HG03097 (cell line): ENCODE data around the gene GRIA3.

Experiments
- ATAC-seq: cut with Tn5 transposase; IDR thresholded peaks from one replicate; pipeline ENCODE4 v1.9.1; 2021; ENCODE audit not compliant: unreplicated experiment, low FRiP score

GRIA3 gene

DNA sequence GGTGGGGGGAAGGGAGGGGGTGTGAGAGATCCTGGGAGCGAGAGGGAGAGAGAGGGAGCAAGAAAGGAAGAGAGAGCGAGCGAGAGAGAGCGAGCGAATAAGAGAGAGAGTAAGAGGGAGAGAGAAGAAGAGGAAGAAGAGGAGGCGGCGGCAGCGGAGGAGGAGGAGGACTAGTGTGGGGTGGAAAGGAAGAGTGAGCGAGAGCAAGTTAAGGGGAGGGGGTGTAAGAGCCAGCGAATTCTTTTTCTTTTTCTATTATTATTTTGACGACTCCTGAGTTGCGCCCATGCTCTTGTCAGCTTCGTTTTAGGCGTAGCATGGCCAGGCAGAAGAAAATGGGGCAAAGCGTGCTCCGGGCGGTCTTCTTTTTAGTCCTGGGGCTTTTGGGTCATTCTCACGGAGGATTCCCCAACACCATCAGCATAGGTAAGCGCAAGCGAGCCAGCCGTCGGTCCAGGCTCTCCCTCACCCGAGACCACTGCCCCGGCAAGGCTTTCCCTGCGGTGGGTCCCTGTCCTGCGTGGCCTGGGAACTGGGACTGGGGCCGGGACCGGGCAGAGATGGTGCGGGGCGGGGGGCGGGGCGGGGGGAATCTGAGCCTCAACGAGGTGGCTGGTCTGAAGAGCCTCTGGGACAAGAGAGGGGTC lies at the start of gene GRIA3:
TSS of gene GRIA3 (plus strand) at position 60 of the 647 bp plus-strand sequence. CDS start at position 318, 258 bp downstream.
- no peak for ATAC-seq

DNA sequence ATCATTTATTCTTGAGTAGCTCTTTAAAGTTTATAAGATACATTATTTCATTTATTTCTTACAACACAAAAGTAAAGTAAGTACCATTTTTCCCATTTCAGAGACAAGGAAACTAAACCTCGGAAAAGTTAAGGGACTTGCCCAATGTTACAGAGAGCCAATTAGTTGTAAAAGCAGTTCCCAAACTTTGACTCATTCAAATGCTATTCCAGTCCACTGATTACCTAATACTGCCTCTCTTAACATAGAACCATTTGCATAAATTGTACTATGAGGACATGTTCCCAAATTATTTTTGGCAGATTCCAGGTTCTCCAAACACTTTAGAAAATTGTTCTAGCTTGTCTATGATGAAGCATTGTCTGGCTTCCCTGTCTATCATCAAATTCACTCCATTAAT lies 45.6 kb upstream of the GRIA3 start:
- no peak for ATAC-seq

DNA sequence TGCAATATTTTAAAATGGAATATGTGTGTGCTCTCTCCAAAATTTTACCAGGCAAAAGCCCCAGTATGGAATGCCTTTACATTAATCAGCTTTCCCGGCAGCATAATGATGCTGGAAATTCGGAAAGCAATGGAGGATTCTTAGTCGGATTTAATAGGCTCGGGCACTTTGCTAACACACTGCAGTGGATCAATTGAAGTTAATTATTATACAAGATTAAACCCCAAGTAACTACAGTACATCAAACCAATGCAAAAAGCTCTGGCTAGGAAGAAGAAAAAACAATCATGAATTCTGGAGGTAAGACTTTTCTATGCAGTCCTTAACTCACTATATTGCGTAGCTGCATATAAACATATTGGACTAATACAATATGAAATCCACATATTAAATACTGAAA lies 43.6 kb upstream of the GRIA3 start:
- no peak for ATAC-seq

DNA sequence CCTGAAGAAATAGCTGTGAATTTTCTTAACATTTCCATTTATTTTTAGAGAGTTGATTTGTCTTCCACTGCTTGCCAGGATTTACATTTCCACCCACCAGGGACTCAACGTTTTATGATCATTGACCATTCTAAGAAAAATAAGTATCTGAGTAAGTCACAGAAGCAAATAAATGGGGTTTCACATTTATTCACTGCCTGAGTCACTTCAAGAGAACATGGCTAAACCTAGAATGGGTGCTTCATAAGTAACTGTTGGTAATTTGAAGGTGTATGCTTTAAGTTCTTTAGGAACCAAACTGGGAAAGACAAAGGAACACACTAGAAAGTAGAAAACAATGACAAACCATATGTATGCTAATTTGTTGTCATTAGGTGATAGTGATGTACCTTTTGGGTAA lies 43.2 kb upstream of the GRIA3 start:
- ATAC-seq: no peak

DNA sequence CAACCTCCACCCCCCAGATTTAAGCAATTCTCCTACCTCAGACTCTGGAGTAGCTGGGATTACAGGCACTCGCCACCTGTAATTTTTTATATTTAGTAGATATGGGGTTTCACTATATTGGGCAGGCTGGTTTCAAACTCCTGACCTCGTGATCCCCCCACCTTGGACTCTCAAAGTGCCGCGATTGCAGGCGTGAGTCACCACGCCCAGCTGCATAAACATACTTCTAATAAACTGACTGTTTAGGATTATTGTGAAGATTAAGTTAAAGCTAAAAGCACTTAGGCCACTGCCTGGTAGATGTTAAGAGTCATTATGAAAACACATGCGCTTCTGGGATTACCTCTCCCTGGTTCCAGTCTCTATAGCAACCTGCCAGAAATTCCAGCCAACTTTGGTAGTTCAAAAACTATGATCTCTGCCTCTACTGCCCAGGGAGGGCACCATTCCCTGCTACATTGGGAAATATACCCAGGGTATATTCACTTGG lies 30.2 kb upstream of the GRIA3 start:
- no peak for ATAC-seq

DNA sequence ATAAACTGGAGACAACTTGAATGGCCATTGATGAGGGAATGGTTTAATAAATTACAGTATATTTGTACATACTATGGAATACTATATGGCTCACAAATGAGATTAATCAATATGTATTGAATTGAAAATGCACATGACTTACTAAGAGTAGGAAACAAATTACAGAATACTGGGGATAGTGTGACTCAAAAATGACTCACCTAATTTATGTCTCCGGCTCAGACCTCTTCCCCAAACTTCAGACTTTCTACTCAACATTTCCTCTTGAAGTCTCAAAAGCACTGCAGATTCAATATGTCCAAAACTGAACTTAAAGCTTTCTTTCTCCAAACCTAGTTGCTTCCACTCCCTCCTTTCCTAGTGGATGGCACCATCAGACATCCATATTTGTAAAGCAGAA lies 28.8 kb upstream of the GRIA3 start:
- ATAC-seq: no peak

DNA sequence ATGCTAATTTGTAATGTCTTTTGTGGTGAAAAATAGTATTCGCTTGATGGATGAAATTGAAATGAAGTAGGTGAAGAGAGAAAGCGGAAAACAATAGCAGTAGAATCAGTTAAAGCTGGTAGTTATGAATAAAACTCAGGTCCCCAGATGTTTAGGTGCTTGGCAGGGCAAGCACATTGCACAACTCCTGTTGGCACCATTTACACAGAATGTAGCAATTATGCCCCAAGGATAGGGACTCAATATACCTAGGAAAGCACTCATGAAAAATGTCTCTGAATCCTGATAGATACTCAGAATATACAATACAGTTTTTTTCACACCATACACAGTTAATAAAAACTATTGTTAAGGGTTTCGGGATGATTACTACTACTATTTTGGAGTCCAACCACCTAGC lies 26.5 kb upstream of the GRIA3 start:
- no peak for ATAC-seq

DNA sequence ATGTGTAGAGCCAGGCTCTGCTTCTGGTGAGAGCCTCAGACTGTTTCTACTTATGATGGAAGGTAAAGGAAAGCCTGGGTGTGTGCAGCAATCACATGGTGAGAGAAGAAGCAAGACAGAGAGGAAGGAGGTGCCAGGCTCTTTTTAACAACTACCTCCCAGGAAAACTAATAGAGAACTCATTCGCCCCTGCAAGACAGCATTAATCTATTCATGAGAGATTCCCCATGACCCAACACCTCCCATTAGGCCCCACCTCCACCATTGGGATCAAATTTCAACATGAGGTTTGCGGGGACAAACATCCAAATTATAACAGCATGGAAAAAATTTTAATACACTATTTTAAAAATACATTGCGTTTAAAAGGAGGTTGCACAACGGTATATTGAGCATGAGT lies 24.7 kb upstream of the GRIA3 start:
- ATAC-seq: no peak

DNA sequence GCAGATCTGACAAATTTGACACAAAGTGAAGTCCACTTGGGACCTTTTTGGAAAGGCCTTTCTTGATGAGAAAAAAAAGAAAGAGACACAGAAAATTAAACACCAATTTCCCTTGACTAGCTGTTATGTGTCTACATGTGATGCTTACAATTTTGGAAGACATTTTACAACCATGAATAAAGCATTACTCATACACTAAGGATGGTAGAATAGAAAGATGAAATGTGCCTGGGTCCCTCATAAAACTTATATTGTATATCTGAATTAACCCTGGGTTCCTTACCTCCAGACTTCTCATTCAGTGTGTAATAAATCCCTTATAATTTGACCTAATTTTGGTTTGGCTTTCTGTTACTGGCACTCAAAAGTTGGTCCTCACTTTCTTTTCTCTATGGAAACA lies 16.5 kb upstream of the GRIA3 start:
- no peak for ATAC-seq

DNA sequence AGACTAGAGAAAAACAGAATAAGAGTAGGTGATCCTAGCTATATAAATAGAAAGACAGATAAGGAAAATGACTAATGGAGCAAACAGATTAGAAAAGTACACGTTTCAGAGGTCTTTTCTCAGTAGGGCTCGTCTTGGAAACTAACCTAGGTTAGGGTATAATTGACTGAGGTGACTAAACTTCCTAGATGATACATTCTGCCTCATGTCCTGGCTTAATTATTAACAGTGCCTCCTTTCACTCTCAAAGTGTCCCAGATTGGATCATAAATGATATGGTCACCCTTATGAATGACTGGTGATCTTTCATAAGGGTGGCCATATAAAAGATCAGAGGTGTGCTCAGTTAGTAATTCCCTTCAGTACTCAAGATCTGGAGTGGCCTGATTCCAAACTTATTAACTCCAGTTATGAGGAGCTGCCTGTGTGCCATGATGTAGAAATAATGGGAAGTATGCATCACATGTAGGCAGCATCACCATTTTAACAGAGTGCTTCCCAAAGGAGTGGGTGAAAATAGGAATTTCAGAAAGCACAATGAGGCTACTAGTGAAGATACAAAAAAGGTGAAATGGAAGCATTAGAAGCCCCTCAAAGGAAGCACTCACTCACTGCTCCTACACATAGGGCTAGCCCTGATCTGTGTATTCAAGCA lies 14.7 kb upstream of the GRIA3 start:
- ATAC-seq: no peak

DNA sequence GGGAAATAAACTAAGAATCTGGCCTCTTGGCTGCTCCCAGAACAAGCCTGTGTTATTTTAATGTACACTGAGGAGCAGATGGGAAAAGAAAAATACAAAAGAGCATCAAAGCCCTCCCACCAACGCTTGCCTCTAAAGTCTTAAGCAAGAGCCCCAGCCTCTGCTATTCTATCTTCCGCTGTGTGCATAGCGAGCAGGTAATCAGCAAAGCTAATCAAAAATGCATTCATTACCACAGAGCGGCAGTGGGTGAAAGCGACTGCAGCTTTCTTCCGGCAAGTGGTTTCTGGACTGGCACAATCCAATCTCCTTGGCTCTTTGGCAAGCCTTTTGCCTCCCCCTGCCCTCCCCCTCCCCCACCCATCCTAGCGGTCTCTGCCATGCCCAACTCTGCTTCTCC lies 13.5 kb upstream of the GRIA3 start:
- ATAC-seq: no peak

DNA sequence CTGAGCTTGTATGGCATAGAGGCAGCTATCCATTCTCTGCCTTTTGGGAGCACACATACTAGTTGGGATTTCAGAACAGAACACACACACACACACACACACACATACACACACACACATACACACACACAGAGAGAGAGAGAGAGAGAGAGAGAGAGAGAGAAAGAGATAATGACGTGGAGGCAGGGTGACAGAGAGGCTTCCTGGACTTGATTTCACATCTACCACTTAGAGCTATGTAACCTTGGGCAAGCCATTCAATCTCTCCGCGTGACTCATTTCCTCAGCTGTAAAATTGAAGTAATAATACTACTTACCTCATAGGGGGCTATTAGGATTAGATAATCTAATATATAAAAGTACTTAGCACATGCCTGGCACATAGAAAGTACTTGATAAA lies 12.3 kb upstream of the GRIA3 start:
- ATAC-seq: no peak

DNA sequence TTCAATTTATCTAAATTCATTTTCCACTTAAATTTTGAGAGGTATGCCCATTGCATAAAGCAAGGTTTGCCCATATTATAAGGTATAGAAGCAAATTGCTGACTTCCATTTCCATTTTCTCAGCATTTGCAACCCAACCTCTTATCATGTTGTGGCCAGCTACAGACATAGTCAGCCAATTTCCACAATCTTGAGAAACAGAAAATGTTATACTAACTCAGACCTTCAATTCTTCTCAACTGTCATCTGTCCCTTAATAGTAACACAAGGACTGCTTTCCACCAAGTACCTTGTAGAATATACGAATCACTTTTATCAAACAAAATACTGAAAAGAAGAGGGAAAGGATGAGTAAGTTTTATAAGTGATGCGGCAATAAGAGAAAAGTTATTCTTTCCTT lies 11.2 kb upstream of the GRIA3 start:
- ATAC-seq: no peak

DNA sequence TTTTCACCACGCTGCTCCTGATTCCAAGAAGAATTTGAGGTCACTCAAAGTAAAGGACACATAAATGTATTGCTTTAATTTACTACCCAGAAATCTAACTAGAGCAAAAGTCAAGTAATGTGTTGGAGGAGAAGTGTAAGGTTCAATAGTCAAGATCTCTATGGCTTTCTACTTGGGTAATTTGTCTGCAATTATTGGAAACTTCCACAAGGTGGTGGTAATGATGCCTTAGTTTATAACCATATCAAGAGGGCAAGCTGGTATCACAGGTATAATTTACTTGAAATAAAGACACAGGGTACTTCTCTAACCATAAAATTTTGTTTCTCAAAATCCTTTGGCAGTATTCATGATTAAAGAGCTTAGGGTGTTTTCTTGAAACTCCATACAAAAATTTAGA lies 10.2 kb upstream of the GRIA3 start:
- ATAC-seq: no peak

DNA sequence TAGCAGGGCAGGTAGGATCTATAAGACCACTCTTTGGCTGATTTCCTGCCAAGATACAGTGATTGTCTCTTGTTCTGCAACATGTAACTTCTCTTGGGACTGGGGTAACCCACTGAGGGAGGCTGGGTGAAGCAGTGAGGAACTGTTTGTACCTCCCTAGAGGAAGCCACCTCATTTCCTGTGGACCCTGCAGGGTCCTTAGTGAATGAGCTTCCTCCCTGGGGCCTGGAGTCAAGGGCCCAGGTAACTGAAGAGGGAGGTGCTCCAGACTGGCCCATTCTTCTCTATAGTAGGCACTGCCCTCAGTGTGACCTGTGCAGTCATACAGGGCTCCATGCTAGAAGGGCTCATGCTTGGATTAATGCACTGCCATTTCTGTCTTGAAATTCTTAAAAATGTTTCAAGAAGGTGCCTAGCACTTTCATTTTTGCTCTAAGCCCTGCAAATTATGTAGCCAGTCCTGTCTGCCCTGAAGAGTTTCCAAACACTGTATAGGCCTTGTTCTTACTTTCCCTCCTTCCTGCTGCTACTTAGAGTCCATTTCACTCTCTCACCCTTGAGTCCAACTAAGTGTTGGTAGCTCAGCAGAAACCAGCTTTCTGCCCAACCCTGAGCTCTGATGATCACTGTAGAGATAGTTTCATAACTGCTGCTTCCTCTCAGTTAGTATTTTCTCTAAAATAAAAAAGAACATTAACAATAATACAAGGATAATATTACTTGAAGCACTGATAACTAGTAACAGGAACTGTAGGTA lies 8.5 kb upstream of the GRIA3 start:
- no peak for ATAC-seq

DNA sequence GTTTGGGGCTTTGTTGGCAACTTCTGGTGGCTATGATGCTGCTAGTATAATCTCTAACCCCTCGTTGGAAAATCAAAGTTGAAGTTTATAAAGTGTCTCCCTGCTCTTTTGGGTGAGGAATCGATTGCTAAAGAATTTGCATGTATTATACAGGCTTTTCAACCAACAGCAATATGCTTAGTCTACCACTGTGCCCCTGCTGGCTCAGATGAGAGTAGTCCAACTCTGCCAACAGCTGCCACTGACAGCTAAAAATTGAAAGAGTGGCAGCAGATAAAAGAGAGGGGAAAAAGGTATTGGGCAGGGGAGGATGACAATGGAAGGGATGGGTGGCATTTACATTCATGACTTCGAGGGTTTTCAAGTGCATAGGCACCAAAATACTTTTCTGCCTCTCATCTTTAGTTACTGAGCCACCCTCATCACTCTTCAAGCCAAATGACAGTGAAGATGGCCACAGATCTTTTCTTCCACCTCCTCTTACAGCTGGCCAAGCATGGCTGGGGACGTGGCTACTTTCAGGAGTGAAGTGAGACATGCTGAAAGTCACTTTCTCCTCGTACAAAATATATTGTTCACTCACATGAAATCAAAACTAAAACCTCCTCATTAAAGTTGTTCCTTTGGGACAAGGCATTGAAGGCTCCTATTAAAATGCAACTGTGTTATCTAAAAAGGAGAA lies 2.7 kb upstream of the GRIA3 start:
- ATAC-seq: no peak

DNA sequence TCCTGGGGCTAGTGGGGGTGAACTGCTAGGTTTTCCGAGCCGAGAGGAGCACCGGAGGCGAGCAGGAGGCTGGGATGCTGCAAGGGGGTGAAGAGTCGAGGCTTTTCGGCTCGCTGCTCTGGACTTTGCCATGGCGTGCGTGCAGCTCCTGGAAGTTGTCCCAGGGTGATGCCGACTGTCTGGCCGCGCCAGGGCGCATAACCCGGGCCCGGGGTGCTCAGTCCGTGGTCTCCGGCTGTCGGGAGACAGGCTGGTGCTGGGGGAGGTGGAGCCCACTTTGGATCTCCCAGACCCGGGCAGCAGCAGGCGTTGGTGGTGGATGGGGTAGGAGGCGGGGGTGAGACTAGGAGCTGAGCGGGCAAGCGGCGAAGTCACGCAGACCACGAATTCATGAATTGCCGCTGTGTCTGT lies 793 bp downstream of the GRIA3 start:
- no peak for ATAC-seq

DNA sequence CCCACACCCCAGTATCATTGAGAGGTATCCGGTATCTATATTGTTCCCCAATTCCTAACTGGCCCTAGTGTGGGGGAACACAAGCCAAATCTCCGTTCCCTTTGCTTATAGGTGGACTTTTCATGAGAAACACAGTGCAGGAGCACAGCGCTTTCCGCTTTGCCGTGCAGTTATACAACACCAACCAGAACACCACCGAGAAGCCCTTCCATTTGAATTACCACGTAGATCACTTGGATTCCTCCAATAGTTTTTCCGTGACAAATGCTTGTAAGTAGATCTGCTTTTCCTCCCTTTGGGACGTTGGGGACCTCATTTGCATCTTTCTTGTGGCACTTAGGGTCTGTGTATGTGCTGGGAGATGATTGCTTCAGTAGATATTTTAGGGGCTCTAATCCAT lies 1.6 kb downstream of the GRIA3 start:
- no peak for ATAC-seq

DNA sequence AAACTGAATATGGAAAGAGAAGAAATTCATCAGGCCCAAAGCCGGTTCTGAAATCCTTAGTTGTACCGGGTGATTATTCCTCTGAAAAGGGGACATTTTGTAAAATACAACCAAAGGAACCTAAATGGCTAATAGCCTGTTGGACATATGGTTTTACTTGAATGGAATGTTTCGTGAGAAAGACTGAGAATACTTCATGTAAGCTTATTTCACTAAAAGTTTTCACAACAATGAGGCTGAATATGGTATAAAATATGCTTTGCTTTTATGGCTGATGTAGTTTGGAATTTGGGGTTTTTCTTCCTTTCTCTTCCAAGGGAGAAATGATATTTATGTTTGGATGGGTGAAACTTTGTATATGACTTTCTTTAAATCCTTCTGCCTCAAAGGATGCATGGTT lies 2.7 kb downstream of the GRIA3 start:
- no peak for ATAC-seq

DNA sequence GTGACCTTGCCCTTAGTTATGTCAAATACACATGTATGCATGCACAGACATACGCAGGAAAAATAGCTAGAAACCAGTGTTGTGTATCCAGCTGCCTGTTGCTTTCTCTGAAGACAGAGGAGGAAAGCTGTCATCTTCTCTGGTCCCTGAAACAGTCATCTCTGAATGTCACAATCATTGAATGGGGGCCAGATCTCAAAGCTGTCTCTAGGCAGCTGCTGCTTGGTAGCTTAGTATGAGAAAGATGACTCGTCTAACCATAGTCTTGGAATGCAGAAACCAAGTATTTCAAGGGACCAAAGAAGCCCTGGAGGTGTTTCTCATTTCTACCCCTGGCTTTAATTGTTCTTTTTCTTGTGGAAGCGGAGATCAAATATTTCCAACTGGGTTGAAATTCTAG lies 4.0 kb downstream of the GRIA3 start:
- ATAC-seq: no peak

DNA sequence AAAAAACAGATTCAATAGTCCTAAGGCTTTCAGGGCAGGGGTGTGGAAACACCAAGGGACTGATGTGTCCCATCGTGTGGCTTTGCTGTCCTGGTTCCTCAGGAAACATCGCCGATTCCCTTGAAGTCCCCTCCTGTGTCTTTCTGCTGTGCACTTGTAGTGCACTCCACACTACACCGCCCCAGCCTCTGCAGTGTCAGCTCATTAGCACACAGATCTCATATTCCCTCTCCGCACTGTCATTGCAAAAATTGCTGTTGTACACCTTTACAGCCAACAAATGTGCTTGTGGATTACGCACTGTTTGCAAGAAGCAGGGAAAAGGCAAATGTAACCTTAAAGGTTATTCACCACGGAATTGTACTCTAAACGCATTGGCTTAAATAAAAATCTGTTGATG lies 5.3 kb downstream of the GRIA3 start:
- ATAC-seq: no peak
